ENCODE data around the gene SERINC3. TPM values are rescaled to one million over a fixed set of nuclear protein-coding genes. Genes with fewer than 3 reads are reported as not detected.

Gene SERINC3
- total and polyA plus RNA-seq, 10 of the 15 experiments (the other 5 are each of a cell fraction or from before 2014, with no cell fraction given), result 24.5 to 96.8 (median 38.8) TPM

DNA sequence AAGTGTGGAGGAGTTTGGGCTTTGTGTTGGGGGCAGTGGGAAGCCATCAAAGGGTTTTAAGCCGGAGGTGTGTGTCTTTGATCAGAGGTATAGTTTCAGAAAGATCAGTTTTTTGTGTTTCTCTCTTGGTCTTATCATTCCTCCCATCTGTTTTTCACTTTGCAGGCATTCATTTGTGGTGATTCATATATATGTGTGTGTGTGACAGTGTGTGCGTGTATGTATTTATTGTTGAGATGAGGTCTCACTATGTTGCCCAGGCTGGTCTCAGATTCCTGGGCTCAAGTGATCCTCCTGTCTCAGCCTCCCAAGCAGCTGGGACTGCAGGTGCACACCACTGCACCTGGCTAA lies 11.1 kb upstream of the SERINC3 start:
- TF ChIP-seq BMI1 (IDR thresholded peaks at IDR 0.05; ENCODE audit: borderline replicate concordance) (no peak), ZNF207 (IDR thresholded peaks at IDR 0.05; ENCODE audit: borderline replicate concordance) (no peak), TCF12 (IDR thresholded peaks at IDR 0.05; ENCODE audit: low read depth, low read length) (no peak)
- SMC1A ChIA-PET (ENCODE audit: uncharacterized antibody, unreplicated experiment), result interaction anchor here (0.7 to 0.8 kb wide), 2 partner anchors 64 to 65 kb away, joined by 3 read pairs; no protein-coding TSS in a partner anchor
- intact Hi-C loops (cut with micrococcal nuclease; ENCODE audit: unreplicated experiment) (loop anchor here (5.0 kb wide), 1 partner anchor 54 kb away; no protein-coding TSS in a partner anchor), in situ Hi-C loops (cut with MboI) (no loop called here)
- no peaks in the 10 kb centered on the region for H3K79me2 ChIP-seq (ENCODE audit: control insufficient read depth, insufficient read depth, low read length)
- no peaks in the 10 kb centered on the region; the same call in 1 of the 2 replicates for H3K4me1 ChIP-seq (ENCODE audit: control insufficient read depth, insufficient read depth, low read length)
- H3K27ac ChIP-seq (ENCODE audit: control insufficient read depth, insufficient read depth), result no peak overlapping the region
- CTCF ChIA-PET, result interaction anchor here (1.0 kb wide), 1 partner anchor 61 kb away, joined by 4 read pairs; no protein-coding TSS in a partner anchor
- H3K9ac ChIP-seq (ENCODE audit: control insufficient read depth, insufficient read depth, low read length), result no peak overlapping the region
- DNase-seq (ENCODE audit: low read depth, low spot score) (no peak), FAIRE-seq (no peak), ATAC-seq (no peak)
- no TSS peak for BruUV-seq (replicated peaks)
- H3K4me2 ChIP-seq (ENCODE audit: control insufficient read depth, insufficient read depth), result peak overlapping the region; percentile 8; the same call in 1 of the 2 replicates
- no peaks in the 10 kb centered on the region for H3K27me3 ChIP-seq (replicated peaks in 1 of 2; ENCODE audit: control insufficient read depth in 2 of 2, insufficient read depth in 2 of 2, low read length in 1 of 2)
- no peak overlapping the region; the same call in 1 of the 2 replicates for H2AFZ ChIP-seq (ENCODE audit: control insufficient read depth, low read depth, low read length)
- no peaks in the 10 kb centered on the region for H4K20me1 ChIP-seq (ENCODE audit: control insufficient read depth, insufficient read depth)
- POLR2A ChIA-PET, result no interaction called here
- no peaks in the 10 kb centered on the region for H3K9me3 ChIP-seq (replicated peaks; ENCODE audit: control insufficient read depth, insufficient read depth, low read length)
- RAD21 ChIA-PET (ENCODE audit: unreplicated experiment), result no interaction called here
- 96% methylated on average over 2 of the region's 2 CpGs for WGBS (ENCODE audit: insufficient coverage, insufficient replicate concordance, low lambda C conversion rate, missing lambda C conversion rate)
- no peaks in the 10 kb centered on the region for H3K36me3 ChIP-seq (ENCODE audit: control insufficient read depth in 2 of 2, insufficient read depth in 2 of 2, low read length in 1 of 2)
- H3K4me3 ChIP-seq, result no peak overlapping the region

- no peaks in the 10 kb centered on the region for H4K20me1 ChIP-seq (ENCODE audit: control insufficient read depth, insufficient read depth)
Observed at GRCh38 chr20:44532259-44532980, 10.6 kb upstream of the SERINC3 start.

More at GRCh38 chr20:44532259-44532980, 10.6 kb upstream of the SERINC3 start:
- ChIA-PET POLR2A (no interaction called here), SMC1A (ENCODE audit: uncharacterized antibody, unreplicated experiment) (interaction anchor here (0.8 kb wide), 1 partner anchor 66 kb away, joined by 3 read pairs; no protein-coding TSS in a partner anchor), CTCF (interaction anchor here (1.0 kb wide), 1 partner anchor 62 kb away, joined by 4 read pairs; no protein-coding TSS in a partner anchor), RAD21 (ENCODE audit: unreplicated experiment) (interaction anchor here (1.5 kb wide), 1 partner anchor 73 kb away, joined by 3 read pairs; no protein-coding TSS in a partner anchor)
- peak overlapping the region; percentile 98 for H3K4me2 ChIP-seq (ENCODE audit: control insufficient read depth, insufficient read depth)
- H2AFZ ChIP-seq (ENCODE audit: control insufficient read depth, low read depth, low read length), result peak overlapping the region; percentile 98
- BruUV-seq (replicated peaks), result TSS peak; percentile 62
- no peak for DNase-seq (ENCODE audit: low read depth, low spot score)
- FAIRE-seq, result no peak
- TF ChIP-seq RAD21 (IDR thresholded peaks at IDR 0.05; ENCODE audit: insufficient read depth, low read depth, low read length) (0 out of 2 replicates have a peak, but pooled peaks have one; percentile 7), ASH2L (IDR thresholded peaks at IDR 0.05; ENCODE audit: borderline replicate concordance, low read depth) (no peak)
- no peaks in the 10 kb centered on the region for H3K9me3 ChIP-seq (replicated peaks; ENCODE audit: control insufficient read depth, insufficient read depth, low read length)
- peak overlapping the region; percentile 87 for H3K9ac ChIP-seq (ENCODE audit: control insufficient read depth, insufficient read depth, low read length)
- H3K4me1 ChIP-seq (ENCODE audit: control insufficient read depth, insufficient read depth, low read length), result no peaks in the 10 kb centered on the region; the same call in 1 of the 2 replicates
- no peak overlapping the region for H3K27ac ChIP-seq (ENCODE audit: control insufficient read depth, insufficient read depth)
- no peak; the same call in 1 of the 3 replicates for ATAC-seq
- in situ Hi-C loops (cut with MboI), result no loop called here
- intact Hi-C loops (cut with micrococcal nuclease; ENCODE audit: unreplicated experiment), result loop anchor here (5.0 kb wide), 1 partner anchor 55 kb away; no protein-coding TSS in a partner anchor
- no peaks in the 10 kb centered on the region for H3K27me3 ChIP-seq (replicated peaks in 1 of 2; ENCODE audit: control insufficient read depth in 2 of 2, insufficient read depth in 2 of 2, low read length in 1 of 2)
- 36% methylated on average over 11 of the region's 11 CpGs for WGBS (ENCODE audit: insufficient coverage, insufficient replicate concordance, low lambda C conversion rate, missing lambda C conversion rate)
- H3K36me3 ChIP-seq (ENCODE audit: control insufficient read depth in 2 of 2, insufficient read depth in 2 of 2, low read length in 1 of 2), result no peaks in the 10 kb centered on the region
- H3K79me2 ChIP-seq (ENCODE audit: control insufficient read depth, insufficient read depth, low read length), result no peaks in the 10 kb centered on the region
- H3K4me3 ChIP-seq, result peak overlapping the region; percentile 63
